8988T (cell line): Measurements from ENCODE around the gene CYP27C1.
"Not testable (repeated sequence)": the region's sequence is repeated elsewhere in the genome, so short reads cannot be mapped to it uniquely, and the experiment has no call there.

Experiments
- DNase-seq: peaks from one replicate; pipeline ENCODE4 v3.0.0; 2011

The CYP27C1 gene

GRCh38 chr2:127220102-127220767, at the start of gene CYP27C1:
TSS of gene CYP27C1 (minus strand) at chr2:127220299. CDS start at chr2:127220270, 29 bp downstream.
- peak; percentile 39 for DNase-seq

GRCh38 chr2:127261804-127262406, 41.8 kb upstream of the CYP27C1 start:
- DNase-seq, result no peak

- DNase-seq, result no peak
Observed at GRCh38 chr2:127259355-127259754, 39.3 kb upstream of the CYP27C1 start.

GRCh38 chr2:127256866-127257265, 36.8 kb upstream of the CYP27C1 start:
- no peak for DNase-seq

GRCh38 chr2:127256381-127256780, 36.3 kb upstream of the CYP27C1 start:
- no peak for DNase-seq

- DNase-seq, result no peak
Observed at GRCh38 chr2:127255721-127256120, 35.6 kb upstream of the CYP27C1 start.

- DNase-seq, result no peak
Observed at GRCh38 chr2:127255146-127255545, 35.0 kb upstream of the CYP27C1 start.

- DNase-seq, result no peak
Observed at GRCh38 chr2:127254386-127254981, 34.4 kb upstream of the CYP27C1 start.

GRCh38 chr2:127241184-127241583, 21.1 kb upstream of the CYP27C1 start:
- DNase-seq, result not testable (repeated sequence)

- DNase-seq, result no peak
Observed at GRCh38 chr2:127239395-127239794, 19.3 kb upstream of the CYP27C1 start.

GRCh38 chr2:127237768-127238167, 17.7 kb upstream of the CYP27C1 start:
- DNase-seq, result not testable (repeated sequence)

- DNase-seq, result no peak
Observed at GRCh38 chr2:127235082-127235702, 15.1 kb upstream of the CYP27C1 start.

GRCh38 chr2:127233710-127234109, 13.6 kb upstream of the CYP27C1 start:
- DNase-seq, result no peak

GRCh38 chr2:127231130-127231865, 11.2 kb upstream of the CYP27C1 start:
- no peak for DNase-seq

GRCh38 chr2:127229555-127229954, 9.5 kb upstream of the CYP27C1 start:
- DNase-seq, result no peak

GRCh38 chr2:127228102-127228501, 8.0 kb upstream of the CYP27C1 start:
- no peak for DNase-seq

- not testable (repeated sequence) for DNase-seq
Observed at GRCh38 chr2:127227264-127227660, 7.2 kb upstream of the CYP27C1 start.

GRCh38 chr2:127226520-127227263, 6.6 kb upstream of the CYP27C1 start:
- no peak for DNase-seq

GRCh38 chr2:127226132-127226519, 6.0 kb upstream of the CYP27C1 start:
- no peak for DNase-seq

- no peak for DNase-seq
Observed at GRCh38 chr2:127225186-127225960, 5.3 kb upstream of the CYP27C1 start.

GRCh38 chr2:127224135-127224534, 4.0 kb upstream of the CYP27C1 start:
- DNase-seq, result not testable (repeated sequence)
